HepG2 (cell line): Measurements from ENCODE around the gene ACTR3. TPM values are rescaled to one million over a fixed set of nuclear protein-coding genes. Genes with fewer than 3 reads are reported as not detected.

Source experiments
- AGO1 ChIP-seq: fragments of 200-400 bp; formaldehyde crosslinking; IDR thresholded peaks from 2 replicates; pipeline ENCODE4 v1.6.1; 2017; ENCODE audit warnings: mild to moderate bottlenecking, low read depth, low read length, moderate library complexity; ENCODE audit not compliant: poor library complexity, severe bottlenecking
- ARNTL ChIP-seq: sonication (generic); formaldehyde crosslinking; IDR thresholded peaks from 2 replicates; pipeline ENCODE4 v1.4.0; 2020; ENCODE audit warnings: mild to moderate bottlenecking, missing genetic modification reagents
- HNF1A ChIP-seq, 2 experiments: sonication (generic) in 1 of 2; formaldehyde crosslinking in 1 of 2; IDR thresholded peaks; 2 replicates each; pipeline versions ENCODE4 v1.4.0 to v1.6.1; 2016 to 2020; ENCODE audit warnings: borderline replicate concordance in 1 of 2, low read depth in 1 of 2, mild to moderate bottlenecking in 1 of 2, missing genetic modification reagents in 1 of 2
- HOMEZ ChIP-seq: IDR thresholded peaks from 2 replicates; pipeline ENCODE4 v1.6.1; 2016; ENCODE audit warnings: low read depth
- KLF11 ChIP-seq: IDR thresholded peaks from 2 replicates; pipeline ENCODE4 v1.6.1; 2016; ENCODE audit warnings: missing compliant biosample characterization
- KLF16 ChIP-seq, 2 experiments: sonication (generic) in 1 of 2; formaldehyde crosslinking in 1 of 2; IDR thresholded peaks; 2 replicates each; pipeline versions ENCODE4 v1.6.1 to v1.8.0; 2016 to 2023; ENCODE audit warnings: missing genetic modification reagents in 2 of 2, missing compliant biosample characterization in 1 of 2
- LBX2 ChIP-seq: sonication (generic); formaldehyde crosslinking; IDR thresholded peaks from 2 replicates; pipeline ENCODE4 v1.5.0; 2020; ENCODE audit warnings: missing genetic modification reagents, mild to moderate bottlenecking, borderline replicate concordance
- MTF1 ChIP-seq: sonication (generic); formaldehyde crosslinking; IDR thresholded peaks from 2 replicates; pipeline ENCODE4 v1.5.0; 2020; ENCODE audit warnings: missing genetic modification reagents
- NBN ChIP-seq: fragments of 450-650 bp; conservative IDR thresholded peaks from 2 replicates; pipeline ENCODE4 v1.6.1; 2017
- PHF21A ChIP-seq: sonication (generic); formaldehyde crosslinking; IDR thresholded peaks from 2 replicates; pipeline ENCODE4 v1.5.0; 2020; ENCODE audit warnings: mild to moderate bottlenecking, missing genetic modification reagents
- PRDM15 ChIP-seq: sonication (generic); formaldehyde crosslinking; IDR thresholded peaks from 2 replicates; pipeline ENCODE4 v1.4.0; 2020; ENCODE audit warnings: missing genetic modification reagents
- REPIN1 ChIP-seq: sonication (generic); formaldehyde crosslinking; IDR thresholded peaks from 2 replicates; pipeline ENCODE4 v1.8.0; 2022; ENCODE audit warnings: missing genetic modification reagents, low read depth, mild to moderate bottlenecking, borderline replicate concordance
- TSC22D2 ChIP-seq: sonication (generic); formaldehyde crosslinking; IDR thresholded peaks from 2 replicates; pipeline ENCODE4 v1.5.1; 2020; ENCODE audit warnings: missing genetic modification reagents, mild to moderate bottlenecking, borderline replicate concordance
- ZBTB38 ChIP-seq: sonication (generic); formaldehyde crosslinking; IDR thresholded peaks from 2 replicates; pipeline ENCODE4 v1.5.1; 2020; ENCODE audit warnings: mild to moderate bottlenecking, missing genetic modification reagents
- ZNF232 ChIP-seq: sonication (generic); formaldehyde crosslinking; IDR thresholded peaks from 2 replicates; pipeline ENCODE4 v1.4.0; 2020; ENCODE audit warnings: missing genetic modification reagents, borderline replicate concordance
- ZNF749 ChIP-seq: sonication (generic); formaldehyde crosslinking; IDR thresholded peaks from 2 replicates; pipeline ENCODE4 v1.8.0; 2022; ENCODE audit warnings: mild to moderate bottlenecking, missing genetic modification reagents, moderate library complexity, borderline replicate concordance
- ZSCAN9 ChIP-seq: IDR thresholded peaks from 2 replicates; pipeline ENCODE4 v1.6.1; 2016; ENCODE audit warnings: borderline replicate concordance
- polyA plus RNA-seq, 8 experiments: library from polyadenylated mRNA; depleted of rRNA in 3 of 8; stranded (reverse) in 7 of 8; unstranded in 1 of 8; fragments of >200 nt; fragmentation: Illumina TruSeq in 4 of 8; extraction: Trizol in 4 of 8; gene quantifications; 2 replicates each; pipeline versions ENCODE4 v1.2.1 to v1.2.3, GENCODE V29; 2011 to 2016; ENCODE audit warnings: low read depth in 4 of 8, missing spikeins in 1 of 8, mixed read lengths in 1 of 8; ENCODE audit not compliant: insufficient read depth in 1 of 8
- total RNA-seq, 5 experiments: library from RNA; depleted of rRNA; stranded (reverse); fragments of >200 nt; fragmentation: Illumina TruSeq; extraction: Trizol; gene quantifications; 2 replicates each; pipeline ENCODE4 v1.2.3, GENCODE V29; 2016; ENCODE audit warnings: low read depth in 1 of 5

ACTR3 gene
- total and polyA plus RNA-seq, 2 of the 13 experiments (the other 11 are each of a cell fraction or from before 2014, with no cell fraction given) = 123 to 225 TPM

GRCh38 chr2:113876503-113877387 is 13.1 kb upstream of the ACTR3 start (continued):
- TF ChIP-seq MTF1 (CRISPR knock-in tag) (no peak), ZNF749 (CRISPR knock-in tag) (peak; percentile 30; the same call in 1 of the 2 replicates), NBN (no peak), KLF11 (CRISPR knock-in tag) (no peak; the same call in 1 of the 2 replicates), ZSCAN9 (CRISPR knock-in tag) (0 out of 2 replicates have a peak, but pooled peaks have one; percentile 27), ARNTL (0 out of 2 replicates have a peak, but pooled peaks have one; percentile 31), ZNF232 (CRISPR knock-in tag) (peak; percentile 57; the same call in 1 of the 2 replicates), AGO1 (no peak), REPIN1 (peak; percentile 72), HOMEZ (CRISPR knock-in tag) (no peak), PRDM15 (peak; percentile 57; the same call in 1 of the 2 replicates), TSC22D2 (peak; percentile 42; the same call in 1 of the 2 replicates), ZBTB38 (CRISPR knock-in tag) (0 out of 2 replicates have a peak, but pooled peaks have one; percentile 9), HNF1A (IDR thresholded peaks at IDR 0.05; ENCODE audit: low read depth) (peak; percentile 42; the same call in 1 of the 2 replicates), HNF1A (CRISPR knock-in tag; IDR thresholded peaks at IDR 0.05; ENCODE audit: borderline replicate concordance) (peak; percentile 54; the same call in 1 of the 2 replicates), LBX2 (CRISPR knock-in tag) (no peak), PHF21A (CRISPR knock-in tag) (peak; percentile 83), KLF16 (CRISPR knock-in tag; IDR thresholded peaks at IDR 0.05) (peak in 1 of 2 experiments; percentile 49; a peak in 1 of 4 replicates)
